Measurements from ENCODE around the gene COLEC12. TPM values are rescaled to one million over a fixed set of nuclear protein-coding genes. Genes with fewer than 3 reads are reported as not detected.

Gene COLEC12
- total RNA-seq, 1 experiment from 2014 or later: not detected

DNA sequence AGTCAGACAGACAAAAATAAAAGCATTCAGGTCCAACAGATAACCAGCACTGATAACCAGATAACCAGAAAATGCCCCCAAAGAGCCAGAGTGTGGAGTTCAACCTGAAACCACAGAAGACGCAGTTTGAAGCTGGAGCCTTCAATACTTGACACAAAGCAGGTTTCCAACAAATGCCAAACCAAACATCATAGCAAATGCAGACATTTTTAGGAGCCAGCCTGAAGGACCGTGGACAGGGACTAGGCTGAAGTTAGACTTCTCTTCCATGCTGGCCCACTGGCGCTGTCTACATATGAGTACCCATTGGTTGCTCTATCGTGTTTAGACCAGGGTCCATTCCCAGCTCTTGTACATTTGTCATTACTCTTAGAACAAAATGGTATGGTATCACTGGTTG is 9.9 kb downstream of the COLEC12 start (continued):
- TF ChIP-seq MAX (IDR thresholded peaks at IDR 0.05) (no peak), ZBTB33 (IDR thresholded peaks at IDR 0.05; ENCODE audit: extremely low read depth, insufficient replicate concordance, low read length) (no peak), YY1 (IDR thresholded peaks at IDR 0.05; ENCODE audit: extremely low read depth, insufficient replicate concordance, low read depth, low read length) (no peak)
- TF ChIP-seq, protein P1, sequence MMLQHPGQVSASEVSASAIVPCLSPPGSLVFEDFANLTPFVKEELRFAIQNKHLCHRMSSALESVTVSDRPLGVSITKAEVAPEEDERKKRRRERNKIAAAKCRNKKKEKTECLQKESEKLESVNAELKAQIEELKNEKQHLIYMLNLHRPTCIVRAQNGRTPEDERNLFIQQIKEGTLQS (IDR thresholded peaks at IDR 0.05): no peak

DNA sequence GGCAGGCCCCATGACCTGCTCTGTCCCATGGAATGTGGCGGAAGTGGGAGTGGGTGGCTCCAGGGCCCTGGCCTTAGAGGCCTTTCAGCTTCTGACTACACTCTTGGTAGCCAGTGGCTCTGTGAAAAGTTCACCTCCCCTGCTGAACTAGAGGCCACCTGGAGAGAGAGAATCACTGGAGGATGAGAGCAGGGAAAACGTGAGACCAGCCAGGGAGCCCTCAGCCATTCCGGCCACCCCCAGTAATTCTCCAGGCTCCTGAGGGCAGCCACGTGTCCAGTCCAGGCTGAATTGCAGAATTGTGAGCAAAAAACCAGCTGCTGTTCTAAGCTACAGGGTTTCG is 10.5 kb downstream of the COLEC12 start:
- POLR2A ChIA-PET: no interaction called here
- H3K9ac ChIP-seq (ENCODE audit: low read length): no peak overlapping the region
- RAD21 ChIA-PET (ENCODE audit: low non-redundant PET in 1 of 2, low total read pairs in 2 of 2, uncharacterized antibody in 2 of 2, unreplicated experiment in 2 of 2): no interaction called here
- CTCF ChIA-PET: interaction anchor here (1.4 to 1.9 kb wide), 2 partner anchors 12 to 14 kb away, joined by 3 to 6 read pairs; no protein-coding TSS in a partner anchor
- H3K4me1 ChIP-seq (ENCODE audit: control insufficient read depth in 1 of 2, insufficient read depth in 2 of 2, low read length in 2 of 2): peaks cover 0 to 11% of the 10 kb centered on the region in 2 experiments; a peak in 2 of 4 replicates
- no peak overlapping the region for H2AFZ ChIP-seq (ENCODE audit: low read depth, low read length, poor library complexity, severe bottlenecking)
- H3K27me3 ChIP-seq (ENCODE audit: insufficient read depth, low read length): peaks cover 8% of the 10 kb centered on the region; the same call in 1 of the 2 replicates
- ATAC-seq: no peak
- H3K36me3 ChIP-seq (ENCODE audit: control insufficient read depth in 1 of 2, insufficient read depth in 2 of 2, low read length in 2 of 2): no peaks in the 10 kb centered on the region
- no peak overlapping the region for H3K27ac ChIP-seq (ENCODE audit: low read depth, low read length)
- no peaks in the 10 kb centered on the region for H3K9me2 ChIP-seq (ENCODE audit: insufficient read depth)
- no peak overlapping the region for H3K4me2 ChIP-seq (ENCODE audit: low read length)
- no peaks in the 10 kb centered on the region for H3K79me2 ChIP-seq (ENCODE audit: insufficient read depth, low read length)
- no peaks in the 10 kb centered on the region for H3K9me3 ChIP-seq (ENCODE audit: control insufficient read depth in 1 of 2, insufficient read depth in 1 of 2, low read depth in 1 of 2, low read length in 2 of 2)
- BruUV-seq (replicated peaks): no TSS peak
- intact Hi-C loops (cut with micrococcal nuclease): no loop called here
- TF ChIP-seq JUND (IDR thresholded peaks at IDR 0.05): no peak
- TF ChIP-seq, protein P2, sequence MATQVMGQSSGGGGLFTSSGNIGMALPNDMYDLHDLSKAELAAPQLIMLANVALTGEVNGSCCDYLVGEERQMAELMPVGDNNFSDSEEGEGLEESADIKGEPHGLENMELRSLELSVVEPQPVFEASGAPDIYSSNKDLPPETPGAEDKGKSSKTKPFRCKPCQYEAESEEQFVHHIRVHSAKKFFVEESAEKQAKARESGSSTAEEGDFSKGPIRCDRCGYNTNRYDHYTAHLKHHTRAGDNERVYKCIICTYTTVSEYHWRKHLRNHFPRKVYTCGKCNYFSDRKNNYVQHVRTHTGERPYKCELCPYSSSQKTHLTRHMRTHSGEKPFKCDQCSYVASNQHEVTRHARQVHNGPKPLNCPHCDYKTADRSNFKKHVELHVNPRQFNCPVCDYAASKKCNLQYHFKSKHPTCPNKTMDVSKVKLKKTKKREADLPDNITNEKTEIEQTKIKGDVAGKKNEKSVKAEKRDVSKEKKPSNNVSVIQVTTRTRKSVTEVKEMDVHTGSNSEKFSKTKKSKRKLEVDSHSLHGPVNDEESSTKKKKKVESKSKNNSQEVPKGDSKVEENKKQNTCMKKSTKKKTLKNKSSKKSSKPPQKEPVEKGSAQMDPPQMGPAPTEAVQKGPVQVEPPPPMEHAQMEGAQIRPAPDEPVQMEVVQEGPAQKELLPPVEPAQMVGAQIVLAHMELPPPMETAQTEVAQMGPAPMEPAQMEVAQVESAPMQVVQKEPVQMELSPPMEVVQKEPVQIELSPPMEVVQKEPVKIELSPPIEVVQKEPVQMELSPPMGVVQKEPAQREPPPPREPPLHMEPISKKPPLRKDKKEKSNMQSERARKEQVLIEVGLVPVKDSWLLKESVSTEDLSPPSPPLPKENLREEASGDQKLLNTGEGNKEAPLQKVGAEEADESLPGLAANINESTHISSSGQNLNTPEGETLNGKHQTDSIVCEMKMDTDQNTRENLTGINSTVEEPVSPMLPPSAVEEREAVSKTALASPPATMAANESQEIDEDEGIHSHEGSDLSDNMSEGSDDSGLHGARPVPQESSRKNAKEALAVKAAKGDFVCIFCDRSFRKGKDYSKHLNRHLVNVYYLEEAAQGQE (IDR thresholded peaks at IDR 0.05; ENCODE audit: low read depth): no peak
- TF ChIP-seq ZFX (IDR thresholded peaks at IDR 0.05): no peak
- TF ChIP-seq TCF7L2 (IDR thresholded peaks at IDR 0.05; ENCODE audit: borderline replicate concordance, extremely low read depth, insufficient read depth, insufficient read length): no peak
- no peak for TF ChIP-seq RAD21 (IDR thresholded peaks at IDR 0.05; ENCODE audit: low read depth)
- TF ChIP-seq SP1 (IDR thresholded peaks at IDR 0.05; ENCODE audit: low read depth): no peak
- no peak for TF ChIP-seq POLR2A (IDR thresholded peaks at IDR 0.05; ENCODE audit: borderline replicate concordance, extremely low read depth, insufficient read depth, insufficient read length)
- TF ChIP-seq CEBPB (IDR thresholded peaks at IDR 0.05; ENCODE audit: low read depth): no peak
- TF ChIP-seq, protein P1 (IDR thresholded peaks at IDR 0.05): no peak
- no peak for TF ChIP-seq POLR2AphosphoS5 (IDR thresholded peaks at IDR 0.05; ENCODE audit: low read depth, low read length)
- no peak for DNase-seq (ENCODE audit: low read depth, low spot score)
- no peaks in the 10 kb centered on the region for H4K20me1 ChIP-seq (ENCODE audit: insufficient read depth)
- H3K4me3 ChIP-seq (replicated peaks in 1 of 2; ENCODE audit: low read depth in 1 of 2, low read length in 2 of 2): no peak overlapping the region

Measured in HCT116 (cell line).